Measurements from ENCODE around the gene AIFM3. TPM values are rescaled to one million over a fixed set of nuclear protein-coding genes. Genes with fewer than 3 reads are reported as not detected.

The AIFM3 gene
- total RNA-seq, 1 experiment from 2014 or later: 9.7 TPM

DNA sequence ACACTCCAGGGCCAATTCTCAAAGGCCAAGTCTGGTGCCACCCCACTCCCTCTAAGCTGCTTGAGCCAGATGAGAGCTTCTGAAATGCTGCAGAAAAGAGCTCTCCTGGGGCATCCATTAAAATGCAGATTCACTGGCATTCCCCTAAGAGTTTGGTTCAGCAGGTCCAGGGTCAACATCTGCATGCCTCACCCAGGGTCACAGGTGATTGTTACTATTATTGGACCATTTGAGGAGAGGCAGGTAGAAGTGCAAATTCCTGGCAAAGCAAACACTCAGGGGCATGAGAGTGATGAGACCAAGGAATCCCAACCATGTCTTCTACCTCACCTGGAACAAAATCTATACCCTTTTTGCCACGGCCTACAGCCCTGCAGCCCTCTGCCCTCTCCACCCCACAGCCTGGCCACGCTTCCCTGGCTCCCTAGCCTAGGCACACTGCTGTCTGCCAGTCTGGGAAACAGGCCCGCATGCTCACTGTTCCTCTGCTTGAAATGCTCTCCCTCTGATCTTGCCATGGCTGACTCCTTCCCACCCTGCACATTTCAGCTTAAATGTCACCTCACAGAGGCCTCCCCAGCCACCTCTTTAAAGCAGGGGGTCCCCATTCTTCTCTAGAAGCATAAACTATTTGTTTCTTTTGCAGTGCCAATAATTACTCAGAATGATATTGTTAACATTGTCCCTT is 43.5 kb downstream of the AIFM3 start:
- TF ChIP-seq ELF1 (IDR thresholded peaks at IDR 0.05; ENCODE audit: borderline replicate concordance, low read depth) (no peak), REST (IDR thresholded peaks at IDR 0.05; ENCODE audit: low read depth) (no peak), CEBPB (IDR thresholded peaks at IDR 0.05; ENCODE audit: low read depth) (no peak), TCF7L2 (IDR thresholded peaks at IDR 0.05; ENCODE audit: borderline replicate concordance, extremely low read depth, insufficient read depth, insufficient read length) (no peak), SIN3A (IDR thresholded peaks at IDR 0.05; ENCODE audit: low read depth) (no peak), SP1 (IDR thresholded peaks at IDR 0.05; ENCODE audit: low read depth) (no peak), ZFX (IDR thresholded peaks at IDR 0.05) (no peak), ZBTB33 (IDR thresholded peaks at IDR 0.05; ENCODE audit: extremely low read depth, insufficient replicate concordance, low read length) (no peak), SRF (IDR thresholded peaks at IDR 0.05; ENCODE audit: low read depth) (no peak), FOSL1 (IDR thresholded peaks at IDR 0.05; ENCODE audit: low read depth) (no peak), CBX3 (IDR thresholded peaks at IDR 0.05; ENCODE audit: low read depth) (no peak)
- TF ChIP-seq, protein P1, sequence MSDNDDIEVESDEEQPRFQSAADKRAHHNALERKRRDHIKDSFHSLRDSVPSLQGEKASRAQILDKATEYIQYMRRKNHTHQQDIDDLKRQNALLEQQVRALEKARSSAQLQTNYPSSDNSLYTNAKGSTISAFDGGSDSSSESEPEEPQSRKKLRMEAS (IDR thresholded peaks at IDR 0.05): no peak
- no peak overlapping the region for H3K4me3 ChIP-seq (replicated peaks in 1 of 2; ENCODE audit: low read depth in 1 of 2, low read length in 2 of 2)
- ATAC-seq (no peak), DNase-seq (ENCODE audit: low read depth, low spot score) (no peak)
- no peak overlapping the region for H3K4me2 ChIP-seq (ENCODE audit: low read length)
- no peak overlapping the region for H3K27ac ChIP-seq (ENCODE audit: low read depth, low read length)
- intact Hi-C loops (cut with micrococcal nuclease): no loop called here
- CTCF ChIA-PET: no interaction called here
- RAD21 ChIA-PET (ENCODE audit: low non-redundant PET in 1 of 2, low total read pairs in 2 of 2, uncharacterized antibody in 2 of 2, unreplicated experiment in 2 of 2): no interaction called here
- H4K20me1 ChIP-seq (ENCODE audit: insufficient read depth): no peaks in the 10 kb centered on the region
- peaks cover 15 to 20% of the 10 kb centered on the region in 2 experiments for H3K4me1 ChIP-seq (ENCODE audit: control insufficient read depth in 1 of 2, insufficient read depth in 2 of 2, low read length in 2 of 2)
- no peak overlapping the region for H2AFZ ChIP-seq (ENCODE audit: low read depth, low read length, poor library complexity, severe bottlenecking)
- no peaks in the 10 kb centered on the region for H3K9me2 ChIP-seq (ENCODE audit: insufficient read depth)
- POLR2A ChIA-PET: no interaction called here
- H3K36me3 ChIP-seq (ENCODE audit: control insufficient read depth in 1 of 2, insufficient read depth in 2 of 2, low read length in 2 of 2): no peaks in the 10 kb centered on the region
- H3K79me2 ChIP-seq (ENCODE audit: insufficient read depth, low read length): no peaks in the 10 kb centered on the region
- no peaks in the 10 kb centered on the region for H3K27me3 ChIP-seq (ENCODE audit: insufficient read depth, low read length)
- H3K9ac ChIP-seq (ENCODE audit: low read length): no peak overlapping the region
- no TSS peak for BruUV-seq (replicated peaks)
- no peaks in the 10 kb centered on the region for H3K9me3 ChIP-seq (ENCODE audit: control insufficient read depth in 1 of 2, insufficient read depth in 1 of 2, low read depth in 1 of 2, low read length in 2 of 2)
